HUES64 (cell line): ENCODE data around the gene USHBP1. TPM values are rescaled to one million over a fixed set of nuclear protein-coding genes. Genes with fewer than 3 reads are reported as not detected.

ENCODE experiments used
- H3K27ac ChIP-seq: 2 replicates; pipeline ENCODE4 v1.7.0; 2013; ENCODE audit warnings: low read depth, low read length, inconsistent platforms
- H3K27me3 ChIP-seq: 2 replicates; pipeline ENCODE4 v1.6.1; 2013; ENCODE audit warnings: mild to moderate bottlenecking, low read length; ENCODE audit not compliant: insufficient read depth
- H3K36me3 ChIP-seq: 2 replicates; pipeline ENCODE4 v1.6.1; 2013; ENCODE audit warnings: mild to moderate bottlenecking, low read length; ENCODE audit not compliant: insufficient read depth
- H3K4me1 ChIP-seq: 2 replicates; pipeline ENCODE4 v1.6.1; 2013; ENCODE audit warnings: mild to moderate bottlenecking, low read length, moderate library complexity; ENCODE audit not compliant: insufficient read depth
- H3K4me3 ChIP-seq: 2 replicates; pipeline ENCODE4 v1.5.1; 2013; ENCODE audit warnings: mild to moderate bottlenecking, low read length, moderate library complexity
- H3K9ac ChIP-seq: 2 replicates; pipeline ENCODE4 v1.6.1; 2013; ENCODE audit warnings: mild to moderate bottlenecking, low read depth, low read length
- H3K9me3 ChIP-seq: 2 replicates; pipeline ENCODE4 v1.6.1; 2013; ENCODE audit warnings: low read depth, low read length; ENCODE audit not compliant: insufficient read depth
- WGBS: fragments of 150-250, 120-280 bp; methylation state at CpG from one replicate; pipeline ENCODE4 v1.1.7; 2013; ENCODE audit warnings: missing lambda C conversion rate; 5-methylcytosine and 5-hydroxymethylcytosine counted together
- polyA plus RNA-seq, 2 experiments: library from polyadenylated mRNA; stranded (reverse); fragments of 50-300 nt; gene quantifications; one replicate each; pipeline ENCODE4 v1.2.3, GENCODE V29; 2013

The USHBP1 gene
- 2.3 TPM for polyA plus RNA-seq (2013, experiment 1 of 2)
- polyA plus RNA-seq (2013, experiment 2 of 2): 3.8 TPM

GRCh38 chr19:17264641-17264979 lies at the start of gene USHBP1:
Gene USHBP1, minus strand, starts transcription at chr19:17264745. Its CDS starts 446 bp downstream, at chr19:17264299.
- 39% methylated on average over 5 of the region's 5 CpGs for WGBS
- H3K4me1 ChIP-seq: 0 out of 2 replicates have a peak, but pooled peaks cover 8% of the 10 kb centered on the region

GRCh38 chr19:17314007-17314593 lies 49.6 kb upstream of the USHBP1 start:
- Histone ChIP-seq H3K27ac (no peak overlapping the region), H3K9me3 (no peaks in the 10 kb centered on the region), H3K4me1 (peaks cover 11% of the 10 kb centered on the region; the same call in 1 of the 2 replicates), H3K9ac (no peak overlapping the region), H3K27me3 (no peaks in the 10 kb centered on the region), H3K4me3 (no peak overlapping the region), H3K36me3 (peaks cover 45% of the 10 kb centered on the region)
- 97% methylated on average over 19 of the region's 19 CpGs for WGBS

More at GRCh38 chr19:17264641-17264979, at the start of gene USHBP1:
- Histone ChIP-seq H3K9me3 (peaks cover 5% of the 10 kb centered on the region), H3K9ac (peak within 1 kb of the TSS; percentile 3; the same call in 1 of the 2 replicates), H3K4me3 (peak within 1 kb of the TSS; percentile 6; the same call in 1 of the 2 replicates), H3K27me3 (no peaks in the 10 kb centered on the region), H3K27ac (peak within 1 kb of the TSS; percentile 63), H3K36me3 (peaks cover 9% of the 10 kb centered on the region)

GRCh38 chr19:17312189-17313113 lies 47.9 kb upstream of the USHBP1 start:
- WGBS: 91% methylated on average over 20 of the region's 20 CpGs
- Histone ChIP-seq H3K27ac (peak overlapping the region; percentile 41; the same call in 1 of the 2 replicates), H3K36me3 (peaks cover 41% of the 10 kb centered on the region), H3K4me3 (no peak overlapping the region), H3K9ac (peak overlapping the region; percentile 24; the same call in 1 of the 2 replicates), H3K4me1 (peaks cover 11% of the 10 kb centered on the region; the same call in 1 of the 2 replicates), H3K27me3 (no peaks in the 10 kb centered on the region), H3K9me3 (no peaks in the 10 kb centered on the region)

- Histone ChIP-seq H3K27me3 (no peaks in the 10 kb centered on the region), H3K36me3 (peaks cover 38% of the 10 kb centered on the region), H3K9ac (no peak overlapping the region), H3K4me1 (peaks cover 11% of the 10 kb centered on the region; the same call in 1 of the 2 replicates), H3K4me3 (no peak overlapping the region), H3K27ac (peak overlapping the region; percentile 41; the same call in 1 of the 2 replicates), H3K9me3 (no peaks in the 10 kb centered on the region)
- 82% methylated on average over 11 of the region's 11 CpGs for WGBS
Measured at GRCh38 chr19:17311455-17312188, 47.1 kb upstream of the USHBP1 start.

- Histone ChIP-seq H3K9me3 (no peaks in the 10 kb centered on the region), H3K36me3 (peaks cover 25% of the 10 kb centered on the region), H3K9ac (peak overlapping the region; percentile 65), H3K27ac (peak overlapping the region; percentile 69), H3K4me3 (peak overlapping the region; percentile 86), H3K4me1 (peaks cover 14% of the 10 kb centered on the region), H3K27me3 (no peaks in the 10 kb centered on the region)
- WGBS: 9% methylated on average over 23 of the region's 23 CpGs
Measured at GRCh38 chr19:17309965-17310461, 45.5 kb upstream of the USHBP1 start.

- peaks cover 19% of the 10 kb centered on the region for H3K36me3 ChIP-seq
- H3K9me3 ChIP-seq: no peaks in the 10 kb centered on the region
- peaks cover 20% of the 10 kb centered on the region for H3K4me1 ChIP-seq
- no peaks in the 10 kb centered on the region for H3K27me3 ChIP-seq
- 1% methylated on average over 46 of the region's 46 CpGs for WGBS
- peak within 1 kb of the TSS; percentile 69 for H3K27ac ChIP-seq
- peak within 1 kb of the TSS; percentile 65 for H3K9ac ChIP-seq
- H3K4me3 ChIP-seq: peak within 1 kb of the TSS; percentile 86
Measured at GRCh38 chr19:17309198-17309964, 44.8 kb upstream of the USHBP1 start, which contains the start of gene DDA1. Gene DDA1, plus strand, starts transcription at chr19:17309563. Its CDS starts 92 bp downstream, at chr19:17309655.

GRCh38 chr19:17307876-17308377 lies 43.4 kb upstream of the USHBP1 start:
- peaks cover 20% of the 10 kb centered on the region for H3K4me1 ChIP-seq
- no peak overlapping the region; the same call in 1 of the 2 replicates for H3K27ac ChIP-seq
- H3K27me3 ChIP-seq: no peaks in the 10 kb centered on the region
- 92% methylated on average over 8 of the region's 8 CpGs for WGBS
- no peak overlapping the region for H3K4me3 ChIP-seq
- no peaks in the 10 kb centered on the region for H3K9me3 ChIP-seq
- H3K9ac ChIP-seq: no peak overlapping the region
- H3K36me3 ChIP-seq: 0 out of 2 replicates have a peak, but pooled peaks cover 8% of the 10 kb centered on the region

- Histone ChIP-seq H3K27me3 (no peaks in the 10 kb centered on the region), H3K27ac (peak overlapping the region; percentile 79), H3K4me1 (peaks cover 26% of the 10 kb centered on the region), H3K36me3 (0 out of 2 replicates have a peak, but pooled peaks cover 3% of the 10 kb centered on the region), H3K4me3 (peak overlapping the region; percentile 73), H3K9me3 (no peaks in the 10 kb centered on the region), H3K9ac (peak overlapping the region; percentile 82)
- WGBS: 7% methylated on average over 28 of the region's 28 CpGs
Measured at GRCh38 chr19:17306285-17306714, 41.8 kb upstream of the USHBP1 start.

GRCh38 chr19:17305517-17306284 lies 41.2 kb upstream of the USHBP1 start, which contains the start of gene MRPL34:
Gene MRPL34, plus strand, starts transcription at chr19:17305872. Its CDS starts 21 bp downstream, at chr19:17305893.
- H3K27ac ChIP-seq: peak within 1 kb of the TSS; percentile 79
- H3K36me3 ChIP-seq: 0 out of 2 replicates have a peak, but pooled peaks cover 4% of the 10 kb centered on the region
- peaks cover 25% of the 10 kb centered on the region for H3K4me1 ChIP-seq
- under 1% methylated on average over 55 of the region's 55 CpGs for WGBS
- no peaks in the 10 kb centered on the region for H3K9me3 ChIP-seq
- H3K27me3 ChIP-seq: no peaks in the 10 kb centered on the region
- peak within 1 kb of the TSS; percentile 73 for H3K4me3 ChIP-seq
- H3K9ac ChIP-seq: peak within 1 kb of the TSS; percentile 82
